Stimulated activated naive CD4-positive, alpha-beta T cell treated with Interleukin-2 at 50 U/mL for 16 hours (primary cell): ENCODE results near the gene MPRIP.

Experiments used
- DNase-seq: peaks from one replicate; lab custom pipeline; 2025; lab: John Stamatoyannopoulos, UW

MPRIP gene

GRCh38 chr17:17109907-17110306 lies 67.7 kb downstream of the MPRIP start:
- DNase-seq, result no peak

GRCh38 chr17:17110520-17110919 lies 68.3 kb downstream of the MPRIP start:
- DNase-seq, result no peak

- DNase-seq, result no peak
Measured at GRCh38 chr17:17111401-17112393, 69.4 kb downstream of the MPRIP start.

GRCh38 chr17:17112628-17113200 lies 70.5 kb downstream of the MPRIP start:
- no peak for DNase-seq

- peak; percentile 42 for DNase-seq
Measured at GRCh38 chr17:17114592-17115225, 72.5 kb downstream of the MPRIP start.

GRCh38 chr17:17115620-17116019 lies 73.4 kb downstream of the MPRIP start:
- DNase-seq, result no peak

GRCh38 chr17:17116406-17116805 lies 74.1 kb downstream of the MPRIP start:
- DNase-seq, result no peak

GRCh38 chr17:17117923-17118322 lies 75.7 kb downstream of the MPRIP start:
- no peak for DNase-seq

- DNase-seq, result no peak
Measured at GRCh38 chr17:17118399-17118798, 76.1 kb downstream of the MPRIP start.

- DNase-seq, result no peak
Measured at GRCh38 chr17:17119106-17119505, 76.8 kb downstream of the MPRIP start.

- peak; percentile 71 for DNase-seq
Measured at GRCh38 chr17:17119533-17119932, 77.3 kb downstream of the MPRIP start.

- DNase-seq, result no peak
Measured at GRCh38 chr17:17120294-17120693, 78.0 kb downstream of the MPRIP start.

GRCh38 chr17:17120701-17121100 lies 78.4 kb downstream of the MPRIP start:
- no peak for DNase-seq

- no peak for DNase-seq
Measured at GRCh38 chr17:17121162-17121561, 78.9 kb downstream of the MPRIP start.

GRCh38 chr17:17122781-17123483 lies 80.7 kb downstream of the MPRIP start:
- DNase-seq, result no peak

GRCh38 chr17:17124341-17124740 lies 82.1 kb downstream of the MPRIP start:
- no peak for DNase-seq

- DNase-seq, result no peak
Measured at GRCh38 chr17:17125136-17126084, 83.2 kb downstream of the MPRIP start.

- DNase-seq, result no peak
Measured at GRCh38 chr17:17126131-17127110, 84.2 kb downstream of the MPRIP start.

GRCh38 chr17:17127156-17127555 lies 84.9 kb downstream of the MPRIP start:
- DNase-seq, result no peak
